ENCODE results near the gene LKAAEAR1. TPM values are rescaled to one million over a fixed set of nuclear protein-coding genes. Genes with fewer than 3 reads are reported as not detected.
A peak's percentile ranks its signal among the peaks of the same experiment; 100 is the strongest.

The LKAAEAR1 gene
- total and polyA plus RNA-seq, 2 of the 13 experiments (the other 11 are each of a cell fraction or from before 2014, with no cell fraction given): not detected

DNA sequence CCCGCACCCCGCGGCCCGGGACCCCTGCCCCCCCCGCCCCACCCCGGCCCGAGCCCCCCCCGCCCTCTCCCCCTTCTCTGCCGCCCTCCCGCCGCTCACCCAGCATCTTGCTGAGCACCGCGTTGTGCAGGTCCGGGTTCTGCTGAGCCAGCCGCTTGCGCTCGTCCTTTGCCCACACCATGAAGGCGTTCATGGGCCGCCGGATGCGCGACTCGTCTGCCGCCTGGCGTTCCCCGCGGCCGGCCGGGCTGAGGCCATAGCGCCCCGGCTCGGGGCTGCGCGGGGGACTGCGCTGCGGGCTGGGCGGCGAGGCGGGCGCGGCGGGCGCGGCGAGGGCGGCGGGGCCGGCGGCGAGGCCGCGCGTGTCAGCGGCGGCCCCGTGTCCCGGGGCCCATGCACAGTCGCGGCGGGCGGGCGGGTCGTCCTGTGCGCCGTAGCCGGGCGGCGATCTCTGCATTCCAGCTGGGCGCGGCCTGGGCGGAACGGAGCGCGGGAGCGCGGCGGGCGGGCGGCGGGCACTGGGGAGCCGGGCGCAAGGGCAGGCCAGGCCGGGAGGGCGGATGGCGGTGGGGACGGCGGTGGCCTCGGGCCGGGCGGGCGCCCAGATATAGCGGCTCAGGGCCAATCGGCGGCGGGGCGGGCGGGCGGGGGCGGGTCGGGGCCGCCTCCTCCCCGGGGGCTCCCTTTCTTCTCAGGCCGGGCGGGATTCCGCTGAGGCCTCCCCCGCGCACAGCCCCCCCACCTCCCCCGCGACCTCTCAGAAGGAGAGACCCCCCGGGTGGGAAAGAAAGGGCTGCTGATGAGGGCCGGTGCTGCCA is 34.9 kb downstream of the LKAAEAR1 start, which contains the start of gene SOX18 (continued):
- TF ChIP-seq HDAC1 (CRISPR knock-in tag; IDR thresholded peaks at IDR 0.05): no peak; the same call in 1 of the 2 replicates
- no peak for TF ChIP-seq SMAD1 (CRISPR knock-in tag; IDR thresholded peaks at IDR 0.05; ENCODE audit: borderline replicate concordance, low read depth)
- TF ChIP-seq KDM3A (CRISPR knock-in tag; IDR thresholded peaks at IDR 0.05; ENCODE audit: low read depth): no peak
- peak; percentile 35 for TF ChIP-seq CBX1 (IDR thresholded peaks at IDR 0.05; ENCODE audit: low read depth)
- TF ChIP-seq ZNF354B (CRISPR knock-in tag; IDR thresholded peaks at IDR 0.05): no peak
- TF ChIP-seq ZNF124 (CRISPR knock-in tag; IDR thresholded peaks at IDR 0.05): no peak
- TF ChIP-seq ATM (IDR thresholded peaks at IDR 0.05; ENCODE audit: borderline replicate concordance): no peak
- TF ChIP-seq EEA1 (CRISPR knock-in tag; IDR thresholded peaks at IDR 0.05; ENCODE audit: borderline replicate concordance): 0 out of 2 replicates have a peak, but pooled peaks have one; percentile 13
- TF ChIP-seq MTA3 (CRISPR knock-in tag; IDR thresholded peaks at IDR 0.05): no peak
- TF ChIP-seq ZMAT3 (CRISPR knock-in tag; conservative IDR thresholded peaks at IDR 0.05): 0 out of 2 replicates have a peak, but pooled peaks have one; percentile 9
- TF ChIP-seq, protein P1, sequence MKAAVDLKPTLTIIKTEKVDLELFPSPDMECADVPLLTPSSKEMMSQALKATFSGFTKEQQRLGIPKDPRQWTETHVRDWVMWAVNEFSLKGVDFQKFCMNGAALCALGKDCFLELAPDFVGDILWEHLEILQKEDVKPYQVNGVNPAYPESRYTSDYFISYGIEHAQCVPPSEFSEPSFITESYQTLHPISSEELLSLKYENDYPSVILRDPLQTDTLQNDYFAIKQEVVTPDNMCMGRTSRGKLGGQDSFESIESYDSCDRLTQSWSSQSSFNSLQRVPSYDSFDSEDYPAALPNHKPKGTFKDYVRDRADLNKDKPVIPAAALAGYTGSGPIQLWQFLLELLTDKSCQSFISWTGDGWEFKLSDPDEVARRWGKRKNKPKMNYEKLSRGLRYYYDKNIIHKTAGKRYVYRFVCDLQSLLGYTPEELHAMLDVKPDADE (CRISPR knock-in tag; IDR thresholded peaks at IDR 0.05): no peak
- no peak for TF ChIP-seq ZNF530 (CRISPR knock-in tag; IDR thresholded peaks at IDR 0.05; ENCODE audit: low read depth)
- TF ChIP-seq, protein P2, sequence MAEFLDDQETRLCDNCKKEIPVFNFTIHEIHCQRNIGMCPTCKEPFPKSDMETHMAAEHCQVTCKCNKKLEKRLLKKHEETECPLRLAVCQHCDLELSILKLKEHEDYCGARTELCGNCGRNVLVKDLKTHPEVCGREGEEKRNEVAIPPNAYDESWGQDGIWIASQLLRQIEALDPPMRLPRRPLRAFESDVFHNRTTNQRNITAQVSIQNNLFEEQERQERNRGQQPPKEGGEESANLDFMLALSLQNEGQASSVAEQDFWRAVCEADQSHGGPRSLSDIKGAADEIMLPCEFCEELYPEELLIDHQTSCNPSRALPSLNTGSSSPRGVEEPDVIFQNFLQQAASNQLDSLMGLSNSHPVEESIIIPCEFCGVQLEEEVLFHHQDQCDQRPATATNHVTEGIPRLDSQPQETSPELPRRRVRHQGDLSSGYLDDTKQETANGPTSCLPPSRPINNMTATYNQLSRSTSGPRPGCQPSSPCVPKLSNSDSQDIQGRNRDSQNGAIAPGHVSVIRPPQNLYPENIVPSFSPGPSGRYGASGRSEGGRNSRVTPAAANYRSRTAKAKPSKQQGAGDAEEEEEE (CRISPR knock-in tag; IDR thresholded peaks at IDR 0.05; ENCODE audit: borderline replicate concordance): no peak
- TF ChIP-seq, protein P3, sequence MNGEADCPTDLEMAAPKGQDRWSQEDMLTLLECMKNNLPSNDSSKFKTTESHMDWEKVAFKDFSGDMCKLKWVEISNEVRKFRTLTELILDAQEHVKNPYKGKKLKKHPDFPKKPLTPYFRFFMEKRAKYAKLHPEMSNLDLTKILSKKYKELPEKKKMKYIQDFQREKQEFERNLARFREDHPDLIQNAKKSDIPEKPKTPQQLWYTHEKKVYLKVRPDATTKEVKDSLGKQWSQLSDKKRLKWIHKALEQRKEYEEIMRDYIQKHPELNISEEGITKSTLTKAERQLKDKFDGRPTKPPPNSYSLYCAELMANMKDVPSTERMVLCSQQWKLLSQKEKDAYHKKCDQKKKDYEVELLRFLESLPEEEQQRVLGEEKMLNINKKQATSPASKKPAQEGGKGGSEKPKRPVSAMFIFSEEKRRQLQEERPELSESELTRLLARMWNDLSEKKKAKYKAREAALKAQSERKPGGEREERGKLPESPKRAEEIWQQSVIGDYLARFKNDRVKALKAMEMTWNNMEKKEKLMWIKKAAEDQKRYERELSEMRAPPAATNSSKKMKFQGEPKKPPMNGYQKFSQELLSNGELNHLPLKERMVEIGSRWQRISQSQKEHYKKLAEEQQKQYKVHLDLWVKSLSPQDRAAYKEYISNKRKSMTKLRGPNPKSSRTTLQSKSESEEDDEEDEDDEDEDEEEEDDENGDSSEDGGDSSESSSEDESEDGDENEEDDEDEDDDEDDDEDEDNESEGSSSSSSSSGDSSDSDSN (CRISPR knock-in tag; IDR thresholded peaks at IDR 0.05): peak; percentile 84
- TF ChIP-seq, protein P4, sequence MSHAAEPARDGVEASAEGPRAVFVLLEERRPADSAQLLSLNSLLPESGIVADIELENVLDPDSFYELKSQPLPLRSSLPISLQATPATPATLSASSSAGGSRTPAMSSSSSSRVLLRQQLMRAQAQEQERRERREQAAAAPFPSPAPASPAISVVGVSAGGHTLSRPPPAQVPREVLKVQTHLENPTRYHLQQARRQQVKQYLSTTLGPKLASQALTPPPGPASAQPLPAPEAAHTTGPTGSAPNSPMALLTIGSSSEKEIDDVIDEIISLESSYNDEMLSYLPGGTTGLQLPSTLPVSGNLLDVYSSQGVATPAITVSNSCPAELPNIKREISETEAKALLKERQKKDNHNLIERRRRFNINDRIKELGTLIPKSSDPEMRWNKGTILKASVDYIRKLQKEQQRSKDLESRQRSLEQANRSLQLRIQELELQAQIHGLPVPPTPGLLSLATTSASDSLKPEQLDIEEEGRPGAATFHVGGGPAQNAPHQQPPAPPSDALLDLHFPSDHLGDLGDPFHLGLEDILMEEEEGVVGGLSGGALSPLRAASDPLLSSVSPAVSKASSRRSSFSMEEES (CRISPR knock-in tag; IDR thresholded peaks at IDR 0.05): no peak
- TF ChIP-seq, protein P5, sequence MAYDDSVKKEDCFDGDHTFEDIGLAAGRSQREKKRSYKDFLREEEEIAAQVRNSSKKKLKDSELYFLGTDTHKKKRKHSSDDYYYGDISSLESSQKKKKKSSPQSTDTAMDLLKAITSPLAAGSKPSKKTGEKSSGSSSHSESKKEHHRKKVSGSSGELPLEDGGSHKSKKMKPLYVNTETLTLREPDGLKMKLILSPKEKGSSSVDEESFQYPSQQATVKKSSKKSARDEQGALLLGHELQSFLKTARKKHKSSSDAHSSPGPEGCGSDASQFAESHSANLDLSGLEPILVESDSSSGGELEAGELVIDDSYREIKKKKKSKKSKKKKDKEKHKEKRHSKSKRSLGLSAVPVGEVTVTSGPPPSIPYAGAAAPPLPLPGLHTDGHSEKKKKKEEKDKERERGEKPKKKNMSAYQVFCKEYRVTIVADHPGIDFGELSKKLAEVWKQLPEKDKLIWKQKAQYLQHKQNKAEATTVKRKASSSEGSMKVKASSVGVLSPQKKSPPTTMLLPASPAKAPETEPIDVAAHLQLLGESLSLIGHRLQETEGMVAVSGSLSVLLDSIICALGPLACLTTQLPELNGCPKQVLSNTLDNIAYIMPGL (CRISPR knock-in tag; IDR thresholded peaks at IDR 0.05; ENCODE audit: borderline replicate concordance in 1 of 2, low read depth in 1 of 2): no peak; a peak in 1 of 4 replicates
- no peak for TF ChIP-seq GTF3A (CRISPR knock-in tag; conservative IDR thresholded peaks at IDR 0.05)
- TF ChIP-seq, protein P6, sequence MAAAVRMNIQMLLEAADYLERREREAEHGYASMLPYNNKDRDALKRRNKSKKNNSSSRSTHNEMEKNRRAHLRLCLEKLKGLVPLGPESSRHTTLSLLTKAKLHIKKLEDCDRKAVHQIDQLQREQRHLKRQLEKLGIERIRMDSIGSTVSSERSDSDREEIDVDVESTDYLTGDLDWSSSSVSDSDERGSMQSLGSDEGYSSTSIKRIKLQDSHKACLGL (CRISPR knock-in tag; IDR thresholded peaks at IDR 0.05): no peak; the same call in 1 of the 2 replicates
- no peak for TF ChIP-seq NAIF1 (CRISPR knock-in tag; IDR thresholded peaks at IDR 0.05; ENCODE audit: borderline replicate concordance)

All from HepG2 (cell line).